Activated CD4-positive, alpha-beta T cell treated with anti-CD3 and anti-CD28 coated beads, Interleukin-2, amount 50 U/mL, for 1 hour (primary cell): ENCODE data around the gene THEM5.
"Not testable (repeated sequence)": the region's sequence is repeated elsewhere in the genome, so short reads cannot be mapped to it uniquely, and the experiment has no call there.

Source experiments
- DNase-seq: peaks from one replicate; pipeline ENCODE4 v3.0.0-alpha.2; 2020

Gene THEM5

DNA sequence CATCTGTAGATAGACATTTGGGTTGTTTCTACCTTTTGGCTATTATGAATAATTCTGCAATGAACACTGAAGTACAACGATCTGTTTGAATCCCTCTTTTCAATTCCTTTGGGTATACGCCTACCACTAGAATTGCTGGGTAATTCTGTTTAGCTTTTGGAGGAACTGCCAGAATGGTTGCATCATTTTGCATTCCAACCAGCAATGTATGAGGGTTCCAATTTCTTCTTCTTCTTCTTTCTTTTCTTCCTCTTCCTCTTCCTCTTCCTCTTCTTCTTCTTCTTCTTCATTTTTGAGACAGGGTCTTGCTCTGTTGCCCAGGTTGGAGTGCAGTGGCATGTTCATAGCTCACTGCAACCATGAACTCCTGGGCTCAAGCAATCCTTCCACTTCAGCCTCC lies 13.8 kb upstream of the THEM5 start:
- DNase-seq, result no peak

DNA sequence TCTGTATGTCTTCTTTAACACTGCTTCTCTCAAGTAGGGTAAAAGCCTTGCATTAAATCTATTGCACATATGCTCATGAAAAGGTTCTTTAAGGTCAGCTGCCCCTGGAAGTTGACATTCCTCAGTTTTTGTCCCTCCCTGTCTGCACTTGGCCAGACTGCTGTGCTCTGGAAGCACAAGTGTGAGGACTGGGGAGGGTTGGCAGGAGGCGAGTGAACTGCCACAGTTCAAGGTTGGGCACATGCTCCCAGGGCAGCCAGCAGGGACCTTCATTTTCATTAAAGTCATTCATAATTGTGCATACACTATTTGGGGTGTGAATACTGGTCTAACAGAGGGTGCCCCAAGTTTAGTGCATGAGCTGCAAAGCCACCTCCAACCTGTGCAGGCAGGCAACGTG lies 10.9 kb upstream of the THEM5 start:
- DNase-seq, result no peak

DNA sequence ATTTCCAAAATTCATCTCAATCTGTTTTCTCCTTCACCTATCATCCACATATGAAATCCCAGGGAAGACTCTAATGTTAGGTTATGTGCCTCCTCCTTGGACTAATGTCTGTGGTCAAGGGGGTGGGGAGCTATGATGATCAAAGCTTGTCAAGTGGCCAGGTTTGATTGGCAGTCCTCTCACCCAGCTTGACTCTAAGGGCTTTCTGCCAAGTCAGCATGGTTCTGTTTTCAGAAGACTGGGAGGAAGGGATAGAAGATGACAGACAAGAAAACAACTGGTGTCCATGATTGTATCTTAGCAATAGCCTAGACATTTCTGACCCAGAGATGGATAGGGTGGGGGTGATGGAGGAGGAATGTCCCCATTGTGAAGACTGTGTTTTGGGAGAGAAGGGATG lies 9.1 kb upstream of the THEM5 start:
- DNase-seq, result no peak

DNA sequence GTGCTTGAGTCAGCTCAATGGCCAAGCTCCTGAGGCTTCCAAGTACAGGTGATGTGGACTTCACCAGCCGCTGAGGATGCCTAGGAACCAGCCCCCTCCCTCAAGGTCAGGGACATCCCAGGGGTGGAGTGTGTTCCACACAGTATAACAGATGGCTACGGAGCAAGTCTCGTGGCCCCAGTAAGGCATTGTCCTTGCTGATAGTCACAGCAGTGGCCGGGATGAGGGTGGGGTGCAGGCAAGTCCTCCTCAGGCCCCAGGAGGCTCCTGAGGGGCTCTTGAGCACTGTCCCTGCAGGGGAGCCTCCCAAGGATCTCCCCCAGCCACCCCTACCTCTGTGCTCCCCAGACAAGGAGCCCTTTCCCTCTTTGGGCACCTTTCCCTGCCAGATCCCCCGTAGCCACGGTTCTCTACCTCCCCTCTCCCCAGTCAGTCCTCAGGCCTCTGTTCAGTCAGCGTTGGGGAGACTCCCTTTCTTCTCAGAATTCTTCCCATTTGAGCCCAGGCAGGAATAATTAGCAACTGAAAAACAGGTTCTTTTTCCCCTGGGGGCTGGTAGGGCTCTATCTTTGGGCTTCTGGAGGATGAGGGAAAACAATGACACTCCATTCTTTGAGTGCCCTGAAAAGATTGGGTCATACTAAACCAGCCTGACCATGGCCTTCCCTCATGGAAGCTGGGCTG lies 7.1 kb upstream of the THEM5 start:
- no peak for DNase-seq

DNA sequence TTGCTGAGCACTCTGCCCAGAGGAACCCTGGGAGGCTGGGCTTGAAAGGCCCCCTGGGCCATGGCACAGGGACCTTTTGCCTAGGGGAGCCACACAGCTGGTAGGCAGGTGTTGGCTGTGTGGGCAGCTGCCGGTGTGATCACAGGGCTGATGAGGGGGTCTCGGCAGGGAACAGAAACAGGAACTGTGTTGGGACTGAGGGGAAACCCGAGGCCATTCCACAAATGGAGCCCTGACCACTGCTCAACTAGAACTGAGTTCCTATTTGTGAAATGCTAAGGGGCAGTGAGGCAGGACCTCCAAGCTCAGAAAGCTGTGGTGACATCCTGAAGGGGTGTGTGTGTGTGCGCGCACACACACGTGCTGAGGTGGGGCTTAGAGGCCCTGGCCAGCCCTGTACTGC lies 6.4 kb upstream of the THEM5 start:
- DNase-seq, result no peak

DNA sequence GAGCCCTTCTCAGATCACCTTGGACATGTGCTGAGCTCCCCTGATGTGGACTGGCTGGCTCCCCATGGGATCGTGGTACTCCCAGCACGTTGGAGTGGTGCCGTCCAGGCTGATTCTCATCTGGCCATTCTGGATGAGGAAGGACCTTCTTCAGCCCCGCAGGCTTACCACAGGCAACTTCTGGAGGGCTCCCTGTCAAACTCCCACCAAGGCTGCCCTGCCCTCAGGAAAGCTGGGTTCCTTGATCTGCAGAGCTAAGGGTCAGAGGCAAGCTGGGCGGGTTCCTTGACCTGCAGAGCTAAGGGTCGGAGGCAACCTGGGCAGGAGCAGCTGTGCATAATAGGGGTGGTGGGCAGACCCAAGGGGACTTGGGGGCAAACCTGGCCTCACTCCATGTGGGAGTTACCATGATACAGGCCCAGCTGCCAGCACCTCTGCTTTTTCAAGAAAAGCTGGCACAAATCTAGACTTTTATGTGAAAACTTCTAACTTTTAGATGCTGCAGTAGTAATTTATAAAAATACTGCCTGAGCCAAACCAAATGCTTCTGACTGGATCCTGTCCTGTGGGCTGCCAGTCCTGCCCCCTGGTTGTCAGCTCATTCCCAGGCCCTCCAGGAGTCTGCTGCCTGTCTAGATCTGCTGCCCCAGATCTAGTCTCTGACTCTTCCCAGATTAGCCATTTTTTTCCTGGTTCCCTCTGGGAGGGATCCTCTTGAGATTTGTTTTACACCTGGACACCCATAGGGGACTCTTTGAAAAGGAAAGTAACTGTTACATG lies 5.6 kb upstream of the THEM5 start:
- no peak for DNase-seq

DNA sequence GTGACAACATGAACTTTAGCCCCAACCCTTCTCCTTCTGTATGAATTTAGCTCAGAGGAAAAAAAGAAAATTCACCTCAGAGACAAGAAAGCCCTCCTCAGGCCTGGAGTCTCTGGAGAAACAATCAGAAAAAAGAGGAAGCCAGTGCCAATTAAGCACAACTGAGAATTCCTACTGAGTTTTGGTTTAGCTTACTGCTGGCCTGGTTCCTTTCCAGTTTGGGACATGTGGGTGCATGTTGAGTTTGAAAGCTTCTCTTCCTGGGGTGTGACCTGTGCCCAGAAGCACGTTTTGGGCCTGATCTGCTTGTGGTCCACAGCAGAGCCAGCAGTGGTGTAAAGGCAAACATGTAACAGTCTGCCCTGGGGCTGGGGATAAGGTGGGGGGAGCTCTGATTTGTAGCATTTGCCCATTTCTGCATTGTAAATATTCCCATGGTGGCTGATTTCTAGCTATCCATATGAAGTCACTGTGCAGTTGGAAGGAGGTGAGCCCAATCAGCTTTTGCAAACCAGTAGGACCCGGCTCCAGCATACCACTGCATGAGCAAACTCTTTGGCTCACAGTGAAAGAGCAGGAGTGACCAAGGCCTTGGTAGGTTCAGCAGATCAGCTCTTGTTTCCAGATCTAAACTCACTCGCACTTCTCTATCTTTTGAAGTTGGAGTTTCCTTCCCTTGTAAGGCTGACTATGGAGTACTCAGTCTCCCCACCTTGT lies 4.7 kb upstream of the THEM5 start:
- no peak for DNase-seq

DNA sequence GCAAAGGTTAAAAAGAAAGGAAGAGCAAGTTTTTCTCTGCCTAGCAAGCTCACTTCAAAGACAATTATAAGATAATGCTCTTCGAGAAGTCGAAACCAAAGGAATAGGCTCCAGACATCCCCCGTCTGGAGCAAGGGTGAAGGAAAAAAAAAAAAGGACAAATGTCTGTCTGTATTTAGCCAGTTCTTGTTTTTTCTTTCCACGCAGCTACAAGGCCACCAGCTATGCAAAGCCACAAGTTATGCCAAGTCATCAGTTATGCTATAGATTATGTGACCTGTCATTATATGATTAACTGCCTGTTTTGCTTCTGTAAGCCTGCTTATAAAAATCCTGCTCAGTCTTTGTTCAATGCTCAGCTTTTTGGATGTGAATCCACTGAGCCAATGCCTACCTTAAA lies 2.4 kb upstream of the THEM5 start:
- DNase-seq, result no peak

DNA sequence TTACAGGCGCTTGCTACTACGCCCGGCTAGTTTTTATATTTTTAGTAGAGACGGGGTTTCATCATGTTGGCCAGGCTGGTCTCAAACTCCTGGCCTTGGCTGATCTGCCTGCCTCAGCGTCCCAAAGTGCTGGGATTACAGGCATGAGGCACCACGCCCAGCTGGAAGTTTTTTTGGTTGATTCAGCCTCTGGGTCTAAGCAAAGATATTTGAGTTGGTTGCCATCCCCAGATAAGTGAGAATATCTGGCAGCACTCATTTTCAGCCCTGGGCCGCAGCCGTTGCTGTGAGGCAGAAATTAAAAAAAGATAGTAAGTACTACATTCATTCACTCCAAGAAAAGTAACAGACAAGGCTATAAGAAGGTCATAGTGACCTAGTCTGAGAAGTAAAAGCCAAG lies 2.0 kb upstream of the THEM5 start:
- DNase-seq, result not testable (repeated sequence)

DNA sequence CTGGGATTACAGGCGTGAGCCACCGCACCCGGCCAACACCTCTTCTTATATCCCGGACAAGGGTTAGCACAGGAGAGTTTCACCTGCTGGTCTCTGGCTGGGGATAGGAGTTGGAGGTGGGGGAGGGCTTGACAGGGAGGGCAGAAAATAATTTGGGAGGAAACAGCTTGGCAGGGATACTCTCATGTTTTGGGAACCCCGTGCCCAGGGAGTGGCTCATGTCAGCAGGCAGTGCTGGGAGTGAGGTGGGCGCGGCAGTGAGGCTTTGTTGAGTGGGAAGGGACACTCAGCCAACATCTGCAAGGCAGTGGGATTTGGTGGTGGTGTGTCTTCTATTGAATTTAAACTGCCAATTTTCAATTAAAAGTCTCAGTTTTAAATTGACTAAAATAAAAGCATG lies 1.1 kb upstream of the THEM5 start:
- DNase-seq, result no peak

DNA sequence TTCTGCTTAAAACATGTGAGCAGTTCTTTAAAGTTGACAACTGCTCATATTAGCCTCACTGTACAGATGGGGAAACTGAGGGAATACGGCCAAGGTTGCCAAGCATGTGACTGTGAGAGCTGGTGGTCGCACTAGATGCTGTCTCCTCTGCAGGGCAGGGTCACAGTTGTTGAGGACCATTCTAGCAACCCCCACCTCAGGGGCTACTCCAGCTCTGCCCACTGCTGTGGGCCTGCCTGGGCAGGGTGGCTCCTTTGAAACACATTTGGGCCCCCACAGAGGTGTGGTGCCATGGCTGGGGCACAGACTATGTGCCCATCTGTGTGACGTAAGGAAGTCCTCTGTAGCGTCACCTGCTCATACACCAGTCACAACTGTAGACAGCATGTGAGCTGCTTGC lies 779 bp downstream of the THEM5 start:
- no peak for DNase-seq

DNA sequence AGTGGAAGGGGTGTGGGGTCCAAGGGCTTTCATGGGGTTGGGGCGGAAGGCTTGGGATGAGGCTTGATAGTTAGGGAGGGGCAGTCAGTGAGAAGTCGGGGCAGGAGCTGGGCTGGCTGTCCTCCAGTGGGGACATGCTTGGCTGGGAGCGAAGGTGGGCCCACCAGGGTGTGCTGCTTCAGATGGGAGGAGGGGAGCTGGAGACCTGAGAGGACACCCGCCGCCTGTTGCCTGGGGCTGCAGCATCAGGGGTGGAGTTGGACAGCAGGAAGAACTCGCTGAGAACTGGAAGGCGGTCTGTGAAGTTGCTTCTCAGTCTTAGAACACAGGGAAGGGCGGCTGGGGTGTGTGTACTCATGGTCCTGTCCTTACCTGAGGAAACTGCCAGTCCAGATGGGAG lies 1.6 kb downstream of the THEM5 start:
- DNase-seq, result no peak

DNA sequence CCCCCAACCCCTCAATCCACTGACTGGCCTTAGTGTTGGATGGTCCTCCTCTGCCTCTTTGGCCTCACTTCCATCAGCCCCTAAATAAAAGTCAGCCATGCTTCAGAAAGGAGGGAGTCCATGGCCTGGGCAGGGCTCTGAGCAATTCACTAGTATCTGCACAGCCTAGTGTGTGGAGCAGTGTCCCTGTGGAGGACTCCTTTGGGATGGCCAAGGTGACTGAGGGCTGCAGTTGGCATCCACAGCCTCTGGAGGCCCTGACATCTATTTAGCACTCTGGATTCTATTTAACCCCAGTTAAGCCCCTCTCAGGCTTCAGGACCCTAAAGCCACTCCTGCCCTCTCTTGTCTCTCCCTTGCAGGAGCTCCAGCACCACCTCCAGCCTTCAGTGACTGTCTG lies 3.6 kb downstream of the THEM5 start:
- DNase-seq, result no peak

DNA sequence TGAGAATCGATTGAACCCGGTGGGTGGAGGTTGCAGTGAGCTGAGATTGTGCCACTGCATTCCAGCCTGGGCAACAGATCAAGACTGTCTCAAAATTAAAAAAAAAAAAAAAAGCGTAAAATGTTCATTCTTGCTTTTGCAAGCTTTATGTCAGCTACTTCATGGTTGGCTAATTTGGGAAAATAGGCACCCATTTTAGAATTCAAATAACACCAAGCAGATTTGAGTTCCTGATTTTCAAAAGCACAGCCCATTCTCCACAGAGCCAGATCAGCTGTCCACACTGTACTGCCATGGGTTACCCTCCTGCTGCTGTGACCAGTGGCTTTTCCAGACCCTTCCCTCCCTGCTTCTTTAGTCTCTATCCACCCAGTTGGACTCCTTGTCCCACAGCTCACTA lies 4.4 kb downstream of the THEM5 start:
- no peak for DNase-seq

DNA sequence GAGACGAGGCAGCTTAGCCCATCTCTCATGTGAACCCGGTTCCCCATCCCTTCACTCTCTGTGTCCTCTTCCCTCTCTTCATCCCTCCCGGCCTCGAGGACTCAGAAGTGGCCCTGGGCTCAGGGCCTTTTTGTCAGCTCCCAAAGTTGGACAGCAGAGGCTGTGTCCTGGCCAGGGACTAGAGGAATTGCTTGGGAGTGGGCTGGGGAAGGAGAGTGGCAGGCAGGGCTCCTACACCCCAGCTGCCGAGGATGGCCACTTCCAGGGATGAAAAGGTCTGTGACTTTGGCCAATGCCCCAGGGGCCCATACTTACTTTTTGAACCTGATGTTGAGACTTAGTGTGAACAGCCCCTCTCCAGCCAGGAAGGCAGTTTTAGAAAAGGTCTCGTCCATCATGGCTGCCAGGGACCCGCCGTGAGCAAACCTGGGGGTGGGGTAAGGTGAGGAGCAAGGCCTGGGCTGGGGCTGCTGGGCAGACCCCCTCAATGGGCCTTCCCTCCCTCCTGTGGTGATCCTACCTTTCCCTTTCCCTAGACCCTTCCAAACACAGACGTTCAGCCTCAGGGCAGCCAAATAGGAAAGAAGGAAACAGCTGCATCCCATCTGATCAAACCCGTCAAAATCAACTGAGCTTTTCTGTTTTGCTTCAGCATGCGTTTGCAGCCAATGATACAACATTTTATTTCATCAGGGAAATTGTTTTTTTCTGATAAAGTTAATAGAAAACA lies 5.5 kb downstream of the THEM5 start:
- DNase-seq, result no peak

DNA sequence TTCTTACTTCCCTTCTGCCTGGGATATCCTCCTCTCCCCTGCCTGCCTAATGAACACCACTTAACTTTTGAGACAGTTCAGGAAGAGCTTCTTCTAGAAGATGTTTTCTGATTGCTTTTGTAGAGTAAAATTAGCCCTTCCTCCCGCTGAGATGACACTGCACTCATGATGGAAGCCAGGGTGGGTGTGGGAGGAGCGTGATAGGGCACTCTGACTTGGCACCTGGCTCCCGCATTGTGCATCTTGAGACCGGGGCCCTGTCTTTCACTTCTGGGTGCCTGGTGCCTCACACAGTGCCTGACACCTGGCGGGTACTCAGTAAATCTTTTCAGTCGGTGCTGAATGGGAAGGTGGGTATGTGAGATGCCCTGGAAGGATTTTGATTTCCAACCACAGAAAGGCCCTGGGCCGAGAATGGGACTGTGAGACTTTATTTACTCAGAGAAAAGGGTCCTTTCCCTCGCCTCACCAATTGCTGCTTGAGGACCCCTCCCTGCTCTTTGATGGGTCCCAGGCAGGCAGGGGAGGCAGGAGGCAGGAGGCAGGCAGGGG lies 6.8 kb downstream of the THEM5 start:
- no peak for DNase-seq

DNA sequence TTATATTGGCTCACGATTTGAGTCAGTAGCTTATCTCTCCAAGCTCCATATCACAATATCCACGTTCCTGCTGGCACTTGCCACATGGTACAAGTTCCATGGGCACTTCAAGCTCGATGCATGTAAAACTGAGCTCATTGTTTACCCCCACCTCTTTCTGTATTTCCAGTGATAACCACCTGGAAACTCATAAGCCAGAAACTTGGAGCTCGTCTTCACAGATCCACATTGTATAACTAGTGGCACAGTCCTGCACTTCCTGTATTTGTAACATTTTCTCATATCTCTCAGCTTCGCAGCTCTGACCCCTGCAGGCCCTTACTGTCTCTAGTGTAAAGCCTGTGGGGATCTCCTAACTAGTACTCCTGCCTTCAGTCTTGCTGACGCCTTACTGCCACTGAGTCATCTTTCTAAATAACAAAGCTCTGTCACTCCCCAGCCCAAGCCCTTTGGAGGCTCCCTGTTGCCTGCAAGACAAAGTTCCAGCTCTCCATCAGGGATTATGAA lies 7.4 kb downstream of the THEM5 start:
- no peak for DNase-seq

DNA sequence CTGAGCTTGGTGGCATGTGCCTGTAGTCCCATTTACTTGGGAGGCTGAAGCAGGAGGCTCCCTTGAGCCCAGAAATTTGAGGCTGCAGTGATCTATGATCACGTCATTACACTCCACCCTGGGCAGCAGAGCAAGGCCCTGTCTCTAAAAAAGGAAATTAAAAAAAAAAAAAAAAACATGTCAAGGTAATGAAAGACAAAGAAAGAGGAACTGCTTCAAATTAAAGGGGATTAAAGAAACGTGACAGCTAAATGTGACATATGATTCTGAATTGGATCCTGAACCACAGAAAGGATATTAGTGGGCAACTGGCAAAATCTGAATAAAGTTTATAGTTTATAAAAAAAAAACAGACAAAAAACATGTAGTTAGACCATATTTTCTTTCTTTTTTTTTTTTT lies 10.1 kb downstream of the THEM5 start:
- DNase-seq, result no peak

DNA sequence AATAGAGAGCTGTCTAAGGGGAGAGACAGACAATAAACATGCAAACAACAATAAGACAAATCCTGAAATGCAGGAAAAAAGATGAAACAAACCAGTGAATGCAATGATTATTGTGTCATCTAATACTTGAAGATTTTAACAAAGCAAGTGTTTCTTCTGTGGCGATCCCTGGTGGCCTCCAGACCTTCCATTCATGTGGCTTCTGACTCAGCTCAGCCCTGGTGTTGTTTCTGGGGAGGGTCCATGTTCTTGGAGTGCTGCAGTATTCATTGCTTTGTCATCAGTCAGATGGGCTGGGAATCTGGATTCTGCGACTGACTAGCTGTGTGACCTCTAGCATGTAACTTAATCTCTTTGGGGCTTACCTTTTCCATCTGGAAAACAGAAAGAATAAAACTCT lies 12.4 kb downstream of the THEM5 start:
- no peak for DNase-seq

DNA sequence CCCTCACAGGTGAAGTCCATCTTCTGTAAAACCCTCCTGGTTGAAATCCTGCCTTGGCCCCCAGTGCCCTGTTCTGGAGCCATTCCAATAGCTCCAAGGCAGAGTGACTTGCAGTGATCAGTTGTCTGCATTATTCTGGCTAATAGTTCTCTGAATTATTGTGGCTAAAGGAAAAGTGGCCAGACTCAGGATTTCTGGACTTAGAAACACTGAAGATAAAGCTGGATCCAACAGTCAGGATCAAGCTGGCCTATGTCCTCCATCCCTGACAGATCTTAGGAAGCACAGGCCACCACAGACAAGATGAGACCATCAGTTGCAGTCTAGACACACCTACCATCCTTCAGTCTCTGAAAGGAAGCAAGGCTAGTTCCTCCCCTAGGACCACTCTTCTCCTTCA lies 13.1 kb downstream of the THEM5 start:
- DNase-seq, result no peak

DNA sequence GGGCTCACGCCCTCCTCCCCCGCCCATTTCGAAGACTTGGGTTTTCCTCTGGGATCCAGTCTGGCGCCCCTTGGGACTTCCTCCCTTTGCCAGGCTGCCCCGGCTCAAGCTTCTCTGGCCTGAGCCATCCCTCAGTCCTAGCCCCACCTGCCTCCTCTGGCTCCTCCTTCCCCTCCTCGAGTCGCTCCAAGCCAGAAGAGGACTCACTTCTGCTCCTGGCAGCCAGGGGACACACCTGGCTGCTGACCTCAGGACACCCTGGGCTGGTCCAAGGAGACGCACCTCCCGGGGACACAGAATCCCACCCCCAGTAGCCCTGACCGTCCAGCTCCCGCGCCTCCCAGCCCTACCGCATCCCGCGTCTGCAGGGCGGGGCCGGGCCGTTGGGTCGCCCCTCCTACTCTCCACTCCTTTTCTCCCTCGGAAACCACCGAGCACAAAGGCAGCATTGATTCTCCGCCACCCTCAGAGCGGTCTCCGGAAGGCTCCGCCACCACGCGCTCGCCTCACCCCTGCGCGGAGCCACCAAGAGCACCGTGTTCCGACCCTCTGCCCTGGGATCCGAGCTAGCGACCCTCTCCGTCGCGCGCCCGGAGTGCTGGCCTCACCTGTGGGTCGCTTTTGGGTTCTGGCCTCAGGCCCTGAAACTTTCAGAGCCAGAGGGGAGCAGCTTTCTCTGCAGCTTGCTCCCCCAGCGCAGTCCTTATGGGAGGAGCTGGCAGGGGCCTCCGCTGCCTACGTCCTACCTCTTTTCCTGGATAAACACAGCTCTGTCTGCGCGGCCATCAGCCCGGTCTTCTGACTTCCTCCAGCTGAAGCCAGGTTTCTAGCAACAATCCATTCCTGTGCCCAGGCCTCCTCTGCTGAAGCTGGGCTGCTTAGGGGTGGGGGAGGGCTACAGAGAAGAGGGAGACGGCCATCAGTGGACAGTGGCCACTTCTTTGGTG lies 13.8 kb downstream of the THEM5 start, which contains the start of gene C2CD4D:
Gene C2CD4D, minus strand, starts transcription at position 364 of the 947 bp plus-strand sequence. CDS start 831 bp downstream, outside the sequence.
- peak; percentile 66 for DNase-seq

DNA sequence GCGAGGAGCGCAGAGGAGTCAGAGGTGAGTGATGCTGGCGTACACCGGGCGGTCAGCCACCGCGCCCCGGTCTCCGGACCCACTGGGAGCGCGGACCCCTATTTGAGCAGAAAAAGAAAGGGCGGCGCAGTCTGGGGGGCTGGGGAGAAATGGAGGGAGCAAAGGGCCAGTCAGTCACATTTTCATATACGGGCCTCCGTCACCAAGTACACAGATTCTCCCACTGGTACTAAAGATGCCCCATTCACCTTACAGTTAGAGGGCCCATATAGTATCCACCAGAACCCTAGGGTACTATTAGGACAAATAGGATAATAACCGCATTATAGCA lies 14.5 kb downstream of the THEM5 start:
- DNase-seq, result no peak
